ENCODE measurements around the gene OR8G1.

Gene OR8G1

GRCh38 chr11:124214027-124214426 is 26.9 kb upstream of the OR8G1 start:
- TF ChIP-seq ZFP41 (tag by site-specific recombination; IDR thresholded peaks at IDR 0.05; ENCODE audit: borderline replicate concordance) (no peak), ZFP3 (tag by site-specific recombination; IDR thresholded peaks at IDR 0.05; ENCODE audit: low read depth) (no peak), ZNF549 (tag by site-specific recombination; IDR thresholded peaks at IDR 0.05) (no peak), ZBTB49 (tag by site-specific recombination; IDR thresholded peaks at IDR 0.05; ENCODE audit: low read depth) (no peak), YY2 (tag by site-specific recombination; IDR thresholded peaks at IDR 0.05) (no peak), ZSCAN5A (tag by site-specific recombination; IDR thresholded peaks at IDR 0.05) (no peak), ZNF48 (tag by site-specific recombination; IDR thresholded peaks at IDR 0.05) (no peak), ELK4 (IDR thresholded peaks at IDR 0.05; ENCODE audit: borderline replicate concordance, low read depth, low read length) (no peak), WT1 (tag by site-specific recombination; IDR thresholded peaks at IDR 0.05) (no peak), ZNF596 (tag by site-specific recombination; IDR thresholded peaks at IDR 0.05) (no peak), REST (tag by site-specific recombination; IDR thresholded peaks at IDR 0.05) (no peak), YY1 (tag by site-specific recombination; IDR thresholded peaks at IDR 0.05) (no peak), ZNF843 (tag by site-specific recombination; IDR thresholded peaks at IDR 0.05) (no peak), ZNF704 (tag by site-specific recombination; IDR thresholded peaks at IDR 0.05) (no peak), ZXDB (tag by site-specific recombination; IDR thresholded peaks at IDR 0.05) (no peak), ZNF600 (tag by site-specific recombination; IDR thresholded peaks at IDR 0.05) (no peak), GFI1B (tag by site-specific recombination; IDR thresholded peaks at IDR 0.05) (no peak), ZNF707 (tag by site-specific recombination; IDR thresholded peaks at IDR 0.05) (no peak), ZNF626 (tag by site-specific recombination; IDR thresholded peaks at IDR 0.05) (no peak)
- ChIA-PET POLR2A (no interaction called here), CTCF (interaction anchor here (1.0 kb wide), 1 partner anchor 145 kb away, joined by 5 read pairs; no protein-coding TSS in a partner anchor)
- H3K27ac ChIP-seq (ENCODE audit: extremely low read depth, low read depth, low read length), result no peak overlapping the region
- no peaks in the 10 kb centered on the region for H3K9me3 ChIP-seq (ENCODE audit: control insufficient read depth, insufficient read depth, low read depth, low read length)
- H3K4me1 ChIP-seq (ENCODE audit: control insufficient read depth, insufficient read depth, low read length), result no peaks in the 10 kb centered on the region
- no peaks in the 10 kb centered on the region for H3K36me3 ChIP-seq (ENCODE audit: control insufficient read depth in 2 of 2, insufficient read depth in 1 of 2, low read length in 2 of 2)
- H3K4me3 ChIP-seq (ENCODE audit: low read depth, low read length), result no peak overlapping the region
